PC-3 (cell line): ENCODE data around the gene DNAH2. TPM values are rescaled to one million over a fixed set of nuclear protein-coding genes. Genes with fewer than 3 reads are reported as not detected.

ENCODE experiments used
- ATAC-seq: fragments of 200-7000 bp; cut with Tn5 transposase; 2 replicates; pipeline ENCODE4 v1.9.1; 2020; ENCODE audit warnings: mild to moderate bottlenecking, moderate library complexity
- BruUV-seq: library from RNA; stranded (reverse); fragments of 400-500 nt; replicated peaks from 2 replicates; lab custom pipeline; 2021; lab: Mats Ljungman, UMichigan
- CTCF ChIA-PET: fragments of 300-600 bp; sonication (Branson Sonifier 250); formaldehyde crosslinking; loops from one replicate; lab custom pipeline; 2022; ENCODE audit warnings: antibody characterized with exemption; lab: Charles Lee
- POLR2A ChIA-PET: fragments of 300-600 bp; sonication (Branson Sonifier 250); formaldehyde crosslinking; loops from one replicate; lab custom pipeline; 2022; ENCODE audit warnings: antibody characterized with exemption; ENCODE audit not compliant: unreplicated experiment; lab: Charles Lee
- DNase-seq: peaks from one replicate; pipeline ENCODE4 v3.0.0-alpha.2; 2015
- H2AFZ ChIP-seq: fragments of 300-600 bp; sonication (generic); 2 replicates; pipeline ENCODE4 v1.6.0; 2016; ENCODE audit warnings: antibody characterized with exemption, low read length
- H3F3A ChIP-seq: fragments of 300-600 bp; sonication (generic); one replicate; pipeline ENCODE4 v1.6.0; 2017; ENCODE audit warnings: antibody characterized with exemption, low read length, control low read depth, mild to moderate bottlenecking; ENCODE audit not compliant: unreplicated experiment
- H3K27ac ChIP-seq: fragments of 300-600 bp; sonication (generic); 2 replicates; pipeline ENCODE4 v1.5.1; 2016; ENCODE audit warnings: mild to moderate bottlenecking, low read length
- H3K27me3 ChIP-seq: fragments of 300-600 bp; sonication (generic); 2 replicates; pipeline ENCODE4 v1.6.1; 2016; ENCODE audit warnings: low read length, mixed read lengths
- H3K36me3 ChIP-seq: fragments of 300-600 bp; sonication (generic); 2 replicates; pipeline ENCODE4 v1.6.1; 2016; ENCODE audit warnings: low read depth, mixed run types, low read length, mixed read lengths
- H3K4me1 ChIP-seq: fragments of 300-600 bp; sonication (generic); 2 replicates; pipeline ENCODE4 v1.5.1; 2016; ENCODE audit warnings: low read length; ENCODE audit not compliant: insufficient read depth
- H3K4me2 ChIP-seq: fragments of 300-600 bp; sonication (generic); 2 replicates; pipeline ENCODE4 v1.6.0; 2016; ENCODE audit warnings: low read length
- H3K4me3 ChIP-seq: fragments of 300-600 bp; sonication (generic); 2 replicates; pipeline ENCODE4 v1.5.1; 2016; ENCODE audit warnings: mild to moderate bottlenecking, low read length, mixed read lengths
- H3K79me2 ChIP-seq: fragments of 300-600 bp; sonication (generic); 2 replicates; pipeline ENCODE4 v1.6.1; 2017; ENCODE audit warnings: low read length, mixed read lengths
- H3K9ac ChIP-seq: fragments of 300-600 bp; sonication (generic); 2 replicates; pipeline ENCODE4 v1.6.0; 2016; ENCODE audit warnings: mild to moderate bottlenecking, low read length
- H3K9me2 ChIP-seq: fragments of 300-600 bp; sonication (generic); replicated peaks from 2 replicates; pipeline ENCODE4 v1.6.1; 2016; ENCODE audit warnings: mixed run types, low read length, mixed read lengths
- H3K9me3 ChIP-seq: fragments of 300-600 bp; sonication (generic); 2 replicates; pipeline ENCODE4 v1.6.1; 2016; ENCODE audit warnings: low read length, mixed read lengths
- H4K20me1 ChIP-seq: fragments of 300-600 bp; sonication (generic); 2 replicates; pipeline ENCODE4 v1.6.1; 2016; ENCODE audit warnings: low read length, mixed read lengths
- CTCF ChIP-seq: fragments of 300-600 bp; sonication (generic); conservative IDR thresholded peaks from 2 replicates; pipeline ENCODE4 v1.5.1; 2017; ENCODE audit warnings: antibody characterized with exemption, low read depth, mild to moderate bottlenecking, low read length
- EZH2 ChIP-seq: fragments of 300-600 bp; sonication (generic); IDR thresholded peaks from one replicate; pipeline ENCODE4 v1.6.1; 2017; ENCODE audit warnings: antibody characterized with exemption, mild to moderate bottlenecking, low read length; ENCODE audit not compliant: unreplicated experiment
- EZH2phosphoT487 ChIP-seq: fragments of 300-600 bp; sonication (generic); IDR thresholded peaks from 2 replicates; pipeline ENCODE4 v1.6.1; 2018; ENCODE audit warnings: mild to moderate bottlenecking, antibody characterized with exemption, low read length, borderline replicate concordance
- intact Hi-C: fragments of 100-400 bp; cut with micrococcal nuclease; formaldehyde crosslinking; loops from 2 replicates; pipeline ENCODE4 v1.9.0; 2023
- total RNA-seq: library from RNA; depleted of rRNA; stranded (reverse); fragments of >200 nt; gene quantifications from 2 replicates; pipeline ENCODE4 v1.2.3, GENCODE V29; 2014

DNAH2 gene
- total RNA-seq, 1 experiment from 2014 or later = 0.62 TPM

GRCh38 chr17:7748076-7748775 is 30.7 kb downstream of the DNAH2 start:
- H3K9me3 ChIP-seq = no peaks in the 10 kb centered on the region
- no peaks in the 10 kb centered on the region for H3K27me3 ChIP-seq
- intact Hi-C loops = loop anchor here (5.0 kb wide), 1 partner anchor 74 kb away; no protein-coding TSS in a partner anchor
- no peak overlapping the region for H3K4me3 ChIP-seq
- no peaks in the 10 kb centered on the region for H3K9me2 ChIP-seq
- H2AFZ ChIP-seq = peak overlapping the region; percentile 46; the same call in 1 of the 2 replicates
- no peak for ATAC-seq
- no peak overlapping the region for H3K27ac ChIP-seq
- H3K4me2 ChIP-seq = peak overlapping the region; percentile 13
- POLR2A ChIA-PET = no interaction called here
- H3F3A ChIP-seq = peaks cover 5% of the 10 kb centered on the region
- CTCF ChIA-PET = no interaction called here
- no peak for DNase-seq
- no peaks in the 10 kb centered on the region for H4K20me1 ChIP-seq
- H3K9ac ChIP-seq = no peak overlapping the region
- no peaks in the 10 kb centered on the region for H3K36me3 ChIP-seq
- H3K79me2 ChIP-seq = no peaks in the 10 kb centered on the region
- TF ChIP-seq CTCF = no peak
- no peak for TF ChIP-seq EZH2phosphoT487
- no peak for TF ChIP-seq EZH2
- BruUV-seq = no TSS peak
- peaks cover 34% of the 10 kb centered on the region for H3K4me1 ChIP-seq

GRCh38 chr17:7750321-7750821 is 32.8 kb downstream of the DNAH2 start:
- Histone ChIP-seq H2AFZ (peak overlapping the region; percentile 40), H3K4me3 (no peak overlapping the region), H3K9me2 (no peaks in the 10 kb centered on the region), H3K27ac (peak overlapping the region; percentile 75), H3K79me2 (no peaks in the 10 kb centered on the region), H3K9me3 (no peaks in the 10 kb centered on the region), H3K4me1 (peaks cover 33% of the 10 kb centered on the region), H3F3A (peaks cover 5% of the 10 kb centered on the region), H3K27me3 (no peaks in the 10 kb centered on the region), H4K20me1 (no peaks in the 10 kb centered on the region), H3K9ac (no peak overlapping the region), H3K36me3 (no peaks in the 10 kb centered on the region), H3K4me2 (peak overlapping the region; percentile 65)
- no peak for TF ChIP-seq EZH2
- no peak for TF ChIP-seq EZH2phosphoT487
- no peak for TF ChIP-seq CTCF
- CTCF ChIA-PET = no interaction called here
- peak; percentile 77 for DNase-seq
- intact Hi-C loops = no loop called here
- ATAC-seq = peak; percentile 62
- POLR2A ChIA-PET = no interaction called here
- BruUV-seq = no TSS peak

- Histone ChIP-seq H3K4me2 (no peak overlapping the region), H3F3A (peaks cover 5% of the 10 kb centered on the region), H3K27me3 (no peaks in the 10 kb centered on the region), H2AFZ (no peak overlapping the region), H3K4me1 (peaks cover 14% of the 10 kb centered on the region), H3K9me3 (no peaks in the 10 kb centered on the region), H4K20me1 (no peaks in the 10 kb centered on the region), H3K36me3 (no peaks in the 10 kb centered on the region), H3K27ac (no peak overlapping the region), H3K79me2 (no peaks in the 10 kb centered on the region), H3K9me2 (no peaks in the 10 kb centered on the region), H3K4me3 (no peak overlapping the region), H3K9ac (no peak overlapping the region)
- TF ChIP-seq EZH2 (no peak), EZH2phosphoT487 (no peak), CTCF (no peak)
- ATAC-seq = no peak
- DNase-seq = no peak
- BruUV-seq = no TSS peak
- CTCF ChIA-PET = no interaction called here
- POLR2A ChIA-PET = no interaction called here
- intact Hi-C loops = no loop called here
These were observed 37.1 kb downstream of the DNAH2 start for GRCh38 chr17:7754656-7755055.
